HG03558 (cell line): ENCODE results near the gene FUT7.

Source experiments
- ATAC-seq: cut with Tn5 transposase; IDR thresholded peaks from one replicate; pipeline ENCODE4 v1.9.1; 2021; ENCODE audit warnings: moderate number of reproducible peaks; ENCODE audit not compliant: unreplicated experiment; ENCODE audit errors: extremely low read depth

Gene FUT7

DNA sequence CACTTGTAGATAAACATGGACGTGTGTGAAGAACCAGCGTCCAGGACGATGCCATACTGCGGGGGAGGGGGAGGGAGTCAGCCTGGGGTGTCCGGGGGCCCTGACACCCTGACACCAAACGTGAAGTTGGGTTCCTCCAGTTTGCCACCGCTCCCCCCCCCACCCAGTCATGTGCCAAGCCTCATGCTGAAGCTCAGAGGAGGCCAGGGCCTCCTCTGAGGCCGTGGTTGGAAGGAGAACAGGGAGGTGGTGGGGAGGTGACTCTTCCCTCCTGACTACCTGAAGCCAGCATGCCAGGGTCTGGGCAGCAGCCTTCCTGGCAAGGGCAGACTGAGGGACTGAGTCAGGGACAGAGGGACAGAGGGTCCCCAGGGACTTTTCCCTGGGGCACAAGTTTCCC is 20.4 kb upstream of the FUT7 start:
- ATAC-seq, result no peak

DNA sequence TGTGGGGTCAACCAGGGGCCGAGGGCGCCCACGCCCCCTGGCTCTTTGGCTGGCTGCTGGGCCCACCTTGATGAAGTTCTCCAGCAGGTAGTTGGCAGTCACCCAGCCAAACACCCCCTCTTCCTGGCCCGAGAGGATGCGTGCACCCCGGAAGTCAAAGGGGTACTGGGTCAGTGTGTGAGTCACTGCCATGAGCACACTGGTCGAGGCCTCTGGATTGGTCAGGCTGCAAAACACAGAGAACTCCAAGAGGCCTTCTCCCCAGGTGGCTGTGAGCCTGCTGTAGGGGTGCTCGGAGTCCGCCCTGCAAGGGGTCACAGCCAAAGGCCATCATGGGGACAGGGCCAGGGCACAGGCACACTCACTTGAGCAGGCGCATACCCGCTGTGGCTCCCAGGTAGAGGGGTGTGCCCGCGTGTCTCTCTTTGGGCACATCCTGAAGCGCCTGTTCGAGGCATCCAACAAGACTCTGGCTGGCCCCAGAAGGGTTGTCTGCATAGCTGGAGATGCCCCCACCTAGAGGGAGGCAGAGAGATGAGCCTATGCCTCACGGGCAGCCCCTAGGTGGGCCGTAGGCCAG is 19.3 kb upstream of the FUT7 start:
- ATAC-seq, result no peak

DNA sequence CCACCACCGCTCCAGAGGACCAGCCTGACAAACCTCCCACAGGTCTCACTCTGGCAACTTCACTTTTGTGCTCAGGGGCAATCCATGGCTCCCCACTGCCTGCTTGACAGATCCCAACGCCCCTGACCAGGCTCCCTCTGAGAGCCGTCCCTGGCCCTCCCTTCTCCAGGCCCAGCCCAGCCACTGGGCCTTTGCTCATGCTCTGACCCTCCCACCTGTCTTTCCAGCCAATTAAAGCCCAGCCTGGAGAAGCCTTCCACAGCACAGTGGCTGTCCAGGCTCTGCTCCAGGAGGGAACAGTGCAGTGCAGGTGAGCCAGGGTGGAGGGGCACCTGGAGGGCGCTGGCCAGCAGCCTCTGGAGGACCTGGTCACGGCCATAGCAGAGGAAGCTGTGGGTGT is 18.7 kb upstream of the FUT7 start:
- ATAC-seq, result no peak

DNA sequence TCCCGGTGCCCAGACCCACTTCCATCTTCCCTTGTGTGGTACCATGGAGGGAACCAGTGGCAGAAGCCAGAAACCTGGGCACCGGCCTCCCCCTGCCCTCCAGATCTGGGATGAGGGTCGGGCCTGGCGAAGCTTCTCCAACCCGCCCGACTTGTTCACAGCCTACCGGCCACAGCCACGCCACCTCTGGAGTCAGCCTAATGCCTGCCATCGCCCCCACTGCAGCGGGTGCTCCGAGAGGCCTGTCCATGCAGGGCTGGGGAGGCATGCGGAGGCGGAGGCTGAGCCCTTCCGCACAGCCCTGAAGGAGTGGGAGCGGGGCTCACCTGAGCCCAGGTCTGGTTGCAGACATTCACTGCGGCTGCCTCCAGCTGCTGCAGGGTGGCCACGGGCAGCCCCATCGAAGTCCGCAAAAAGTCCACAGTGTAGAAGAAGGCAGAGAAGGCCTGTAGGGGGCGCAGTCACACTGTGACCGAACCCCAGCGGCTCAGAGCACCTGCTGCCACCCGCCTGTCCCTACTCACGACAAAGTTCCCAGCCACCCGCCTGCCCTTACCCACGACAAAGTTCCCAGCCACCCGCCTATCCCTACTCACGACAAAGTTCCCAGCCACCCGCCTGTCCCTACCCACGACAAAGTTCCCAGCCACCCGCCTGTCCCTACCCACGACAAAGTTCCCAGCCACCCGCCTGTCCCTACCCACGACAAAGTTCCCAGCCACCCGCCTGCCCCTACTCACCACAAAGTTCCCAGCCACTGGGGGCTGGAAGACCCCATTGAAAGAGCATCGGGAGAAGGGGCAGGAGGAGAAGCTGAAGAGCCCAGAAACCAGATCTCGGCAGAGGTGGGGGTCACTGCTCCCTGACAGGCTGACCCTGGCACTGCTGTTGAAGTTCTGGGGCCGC is 17.9 kb upstream of the FUT7 start:
- no peak for ATAC-seq

DNA sequence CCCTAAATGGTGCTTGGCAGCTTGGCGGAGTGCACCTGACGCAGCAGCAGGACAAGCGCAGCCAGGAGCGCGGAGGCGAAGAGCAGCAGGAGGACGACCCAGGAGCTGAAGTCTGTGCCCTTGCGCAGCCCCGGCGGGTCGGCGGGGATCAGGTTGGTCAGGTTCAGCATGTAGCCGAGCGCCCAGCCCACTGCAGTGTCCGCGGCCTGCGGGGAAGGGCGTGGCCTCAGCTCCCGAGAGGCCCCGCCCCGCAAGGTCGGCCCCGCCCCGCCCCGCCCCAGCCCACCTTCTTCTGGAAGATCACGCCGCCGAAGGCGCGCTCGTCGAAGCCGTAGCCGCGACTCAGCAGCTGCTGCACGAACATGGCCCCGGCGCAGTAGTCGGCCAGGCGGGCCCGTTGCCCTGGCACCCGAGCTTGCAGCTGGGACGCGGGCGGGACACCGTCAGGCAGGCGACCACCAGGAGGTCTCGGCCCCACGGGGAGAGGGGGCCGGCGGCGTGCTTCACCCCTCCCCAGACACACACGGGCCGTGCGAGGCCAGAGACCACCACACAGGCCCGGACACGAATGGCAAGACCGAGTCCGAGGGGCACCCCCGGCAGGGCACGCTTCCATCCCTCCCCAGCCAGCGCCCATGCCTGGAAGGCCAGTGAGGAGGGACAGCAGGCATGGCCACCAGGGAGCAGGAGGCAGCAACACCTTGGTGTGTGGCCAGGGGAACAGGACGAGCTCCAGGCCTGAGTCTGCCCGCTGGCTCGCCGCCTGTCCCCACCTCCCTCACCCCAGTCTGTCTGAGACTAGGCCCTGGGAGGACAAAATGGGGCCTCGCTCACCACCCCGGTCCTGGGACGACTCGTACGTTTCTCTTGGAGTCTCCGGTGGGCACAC is 17.0 kb upstream of the FUT7 start:
- ATAC-seq, result no peak

DNA sequence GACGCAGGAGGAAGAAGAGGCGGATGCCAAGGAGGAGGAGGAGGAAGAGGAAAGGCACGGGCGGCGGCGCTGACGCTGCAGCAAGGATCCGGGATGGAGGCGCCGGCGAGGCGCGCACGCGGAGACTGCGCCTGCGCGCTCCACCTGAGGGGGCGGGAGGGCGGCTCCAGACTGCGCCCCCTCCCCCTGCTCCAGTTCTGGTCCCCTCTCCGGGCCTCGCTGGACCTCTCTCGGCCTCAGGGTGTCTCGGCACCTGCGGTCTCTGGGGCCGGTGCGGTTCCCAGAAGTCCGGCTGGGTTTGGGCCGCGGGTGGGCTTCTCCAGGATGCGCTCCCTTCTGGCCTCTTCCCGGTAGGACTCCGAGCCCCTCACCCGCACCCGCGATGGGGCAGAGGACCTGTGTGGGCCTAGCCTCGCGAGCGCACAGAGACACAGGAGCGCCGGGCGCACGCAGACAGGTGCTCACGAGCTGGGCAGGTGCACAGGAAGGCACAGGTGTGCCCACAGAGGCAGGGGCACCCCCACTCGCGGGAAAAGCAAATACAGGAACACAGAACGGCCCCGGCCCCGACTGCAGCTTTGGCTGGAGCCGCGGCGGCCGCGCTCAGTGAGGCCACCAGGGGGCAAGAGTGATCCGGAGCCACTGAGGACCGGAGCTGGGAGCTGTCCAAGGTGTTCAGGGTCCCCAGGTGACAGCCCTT is 14.3 kb upstream of the FUT7 start, which contains the start of gene NPDC1:
NPDC1 (minus strand) TSS at position 90 of the 700 bp plus-strand sequence. CDS start 188 bp downstream, outside the sequence.
- no peak for ATAC-seq

DNA sequence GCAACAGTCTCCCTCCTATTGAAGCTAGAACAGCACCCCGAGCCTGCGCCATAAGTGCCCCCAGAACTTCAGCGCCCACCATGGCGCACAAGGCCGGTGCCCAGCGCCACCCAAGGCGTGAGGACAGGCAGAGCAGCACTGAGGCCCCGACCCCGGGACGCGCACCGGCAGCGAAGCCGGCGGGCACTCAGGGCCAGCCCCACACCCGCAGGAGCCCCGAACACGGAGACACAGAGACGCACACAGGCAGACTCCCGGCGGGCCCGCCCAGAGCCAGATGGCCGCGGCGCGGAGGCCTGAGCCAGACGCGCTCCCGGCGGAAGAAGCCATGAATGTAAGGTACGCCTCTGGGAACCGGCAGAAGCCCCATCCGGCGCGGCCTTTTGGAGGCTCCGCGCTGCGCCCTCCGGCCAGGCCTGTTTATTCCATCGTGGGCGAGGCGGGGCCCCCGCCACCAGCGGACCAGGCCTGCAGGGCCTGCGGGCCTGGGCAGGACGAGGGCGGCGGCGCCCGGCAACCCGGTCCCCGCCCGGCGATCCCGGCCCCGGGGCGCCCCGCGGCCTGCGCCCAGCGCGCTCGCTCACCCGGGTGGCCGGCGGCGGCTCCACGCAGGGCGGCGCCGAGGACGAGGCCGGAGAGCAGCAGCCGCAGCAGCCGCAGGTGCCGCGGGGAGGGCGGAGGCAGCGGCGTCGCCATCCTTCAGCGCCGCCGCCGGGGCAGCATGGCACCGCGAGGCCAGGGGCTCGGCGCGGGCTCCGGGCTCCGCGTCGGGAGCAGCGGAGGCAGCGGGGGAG is 13.6 kb upstream of the FUT7 start:
- no peak for ATAC-seq

DNA sequence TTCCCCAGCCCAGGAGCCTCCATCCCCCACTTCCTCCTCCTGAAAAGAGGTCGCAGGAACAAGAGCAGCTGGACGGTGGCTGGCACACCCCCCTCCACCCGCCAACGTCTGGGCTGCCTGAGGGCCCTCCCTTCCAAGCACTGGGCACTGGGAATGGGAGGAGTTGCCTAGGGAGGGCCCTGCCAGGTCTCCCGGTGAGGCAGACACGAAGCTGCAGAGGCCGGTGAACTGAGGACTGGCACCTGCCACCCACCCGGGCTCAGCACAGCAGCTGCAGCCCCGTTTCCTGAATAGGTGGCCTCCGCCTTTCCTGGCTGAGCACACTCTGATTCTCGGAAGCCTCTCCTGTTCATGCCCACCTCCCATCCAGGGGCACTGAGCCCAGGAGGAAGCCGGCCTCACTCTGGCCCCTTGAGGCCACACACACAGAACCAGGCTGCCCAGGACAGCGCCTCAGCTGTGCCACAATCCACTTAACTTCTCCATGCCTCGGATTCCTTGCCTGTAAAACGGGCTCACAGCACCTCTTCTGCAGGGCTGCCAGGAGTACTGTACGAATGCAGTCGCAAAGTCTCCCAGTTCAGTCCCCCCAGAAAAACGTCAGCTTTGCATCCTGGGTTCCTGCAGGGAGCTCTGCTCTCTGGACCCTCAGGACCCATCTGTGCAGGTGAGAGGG is 12.8 kb upstream of the FUT7 start:
- ATAC-seq, result no peak

DNA sequence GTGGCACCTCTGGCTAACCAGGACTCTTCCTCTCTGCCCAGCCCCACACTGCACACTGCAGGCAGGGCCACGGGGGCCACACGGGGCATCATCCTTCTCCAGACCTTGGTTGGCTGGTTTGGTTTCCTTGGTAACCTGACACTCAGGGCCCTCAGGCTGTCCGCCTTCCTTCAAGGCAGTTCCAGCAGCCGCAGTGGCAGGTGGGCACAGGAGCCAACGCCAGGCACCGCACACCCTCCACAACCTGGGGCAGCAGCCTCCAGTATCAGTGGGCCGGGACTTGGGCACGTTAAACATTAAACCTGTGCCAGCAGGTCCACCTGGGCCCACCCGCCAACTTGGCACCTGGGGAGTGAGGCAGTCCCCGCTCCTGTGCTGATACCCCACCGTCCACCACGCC is 12.1 kb upstream of the FUT7 start:
- ATAC-seq, result no peak

DNA sequence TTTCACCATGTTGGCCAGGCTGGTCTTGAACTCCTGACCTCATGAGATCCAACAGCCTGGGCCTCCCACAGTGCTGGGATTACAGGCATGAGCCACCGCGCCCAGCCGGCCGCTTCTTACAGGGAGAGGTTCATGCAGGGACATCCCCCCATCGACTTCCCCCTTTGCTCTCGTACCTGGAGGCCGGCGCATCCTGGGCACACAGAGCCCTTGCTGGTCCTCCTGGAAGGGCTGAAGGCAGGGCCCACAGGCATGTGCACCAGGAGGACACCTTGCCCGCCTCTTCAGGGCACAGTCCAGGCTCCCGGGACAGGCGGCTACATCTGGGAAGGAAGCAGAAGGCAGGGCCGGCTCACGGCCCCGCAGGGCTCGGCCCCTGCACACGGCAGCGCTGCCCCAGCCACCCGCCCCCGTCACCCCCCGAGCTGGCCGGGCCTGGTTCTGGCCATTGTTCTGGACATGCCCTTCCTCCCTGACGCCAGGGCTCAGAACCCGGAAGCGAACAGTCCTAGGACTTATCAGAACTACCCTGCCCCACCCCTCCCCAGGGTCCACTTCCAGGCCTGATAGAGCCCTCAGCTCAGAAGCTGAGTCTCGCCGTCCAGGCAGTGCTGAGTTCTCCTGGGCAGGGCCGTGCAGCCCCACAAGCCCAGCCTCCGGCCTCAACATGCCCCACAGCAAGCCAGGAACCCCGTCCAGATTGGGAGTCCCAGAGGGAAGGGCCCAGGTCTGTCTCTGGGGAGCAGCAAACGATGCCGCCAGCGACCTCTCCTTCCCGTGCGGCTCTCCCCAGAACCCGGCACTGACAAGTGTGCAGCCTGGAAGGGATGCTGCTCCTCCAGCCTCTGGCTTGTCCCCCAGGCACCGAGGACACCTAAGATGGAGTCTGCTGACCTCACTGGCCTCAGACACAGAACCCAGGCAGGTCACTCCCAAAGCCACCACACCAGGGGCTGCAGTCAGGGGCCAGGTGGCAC is 11.2 kb upstream of the FUT7 start:
- no peak for ATAC-seq

DNA sequence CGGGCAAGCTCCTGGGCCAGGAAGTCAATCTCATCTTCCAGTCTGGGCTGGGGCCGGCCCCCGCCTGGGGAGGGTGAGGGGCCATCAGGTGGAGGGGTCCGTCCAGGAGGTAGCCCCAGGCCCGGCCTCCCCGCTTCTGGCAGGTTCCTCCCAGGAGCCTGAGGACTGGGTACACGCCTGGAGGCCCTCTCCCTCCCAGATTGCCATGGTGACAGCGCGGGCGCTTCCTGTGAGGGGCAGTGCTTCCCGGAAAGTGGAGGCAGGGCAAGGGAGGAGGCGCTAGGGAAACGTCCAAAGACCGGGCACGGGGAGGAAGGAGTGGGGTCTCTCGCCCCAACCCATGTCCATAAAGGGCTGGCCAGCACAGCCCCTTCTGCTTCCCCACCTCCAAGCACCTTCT is 9.2 kb upstream of the FUT7 start:
- ATAC-seq, result no peak

DNA sequence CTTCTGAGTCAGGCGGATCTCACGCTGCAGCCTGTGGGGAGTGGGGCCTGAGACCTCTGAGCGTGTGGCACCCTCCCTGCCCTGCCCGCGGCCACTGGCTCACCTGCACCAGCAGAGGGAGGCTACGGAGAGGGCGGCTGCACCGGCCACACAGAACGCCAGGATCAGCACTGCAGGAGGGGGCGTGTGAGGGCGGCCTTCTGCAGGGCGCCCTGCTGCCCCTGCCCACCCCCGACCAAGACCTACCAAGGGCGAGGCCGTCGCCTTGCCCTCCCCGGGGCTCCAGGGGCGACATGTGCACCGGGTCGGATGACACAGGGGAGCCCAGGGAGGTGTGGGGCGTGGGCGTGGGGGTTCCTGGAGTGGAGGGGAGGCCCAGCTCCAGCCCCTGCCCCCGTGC is 8.7 kb upstream of the FUT7 start:
- ATAC-seq, result no peak

DNA sequence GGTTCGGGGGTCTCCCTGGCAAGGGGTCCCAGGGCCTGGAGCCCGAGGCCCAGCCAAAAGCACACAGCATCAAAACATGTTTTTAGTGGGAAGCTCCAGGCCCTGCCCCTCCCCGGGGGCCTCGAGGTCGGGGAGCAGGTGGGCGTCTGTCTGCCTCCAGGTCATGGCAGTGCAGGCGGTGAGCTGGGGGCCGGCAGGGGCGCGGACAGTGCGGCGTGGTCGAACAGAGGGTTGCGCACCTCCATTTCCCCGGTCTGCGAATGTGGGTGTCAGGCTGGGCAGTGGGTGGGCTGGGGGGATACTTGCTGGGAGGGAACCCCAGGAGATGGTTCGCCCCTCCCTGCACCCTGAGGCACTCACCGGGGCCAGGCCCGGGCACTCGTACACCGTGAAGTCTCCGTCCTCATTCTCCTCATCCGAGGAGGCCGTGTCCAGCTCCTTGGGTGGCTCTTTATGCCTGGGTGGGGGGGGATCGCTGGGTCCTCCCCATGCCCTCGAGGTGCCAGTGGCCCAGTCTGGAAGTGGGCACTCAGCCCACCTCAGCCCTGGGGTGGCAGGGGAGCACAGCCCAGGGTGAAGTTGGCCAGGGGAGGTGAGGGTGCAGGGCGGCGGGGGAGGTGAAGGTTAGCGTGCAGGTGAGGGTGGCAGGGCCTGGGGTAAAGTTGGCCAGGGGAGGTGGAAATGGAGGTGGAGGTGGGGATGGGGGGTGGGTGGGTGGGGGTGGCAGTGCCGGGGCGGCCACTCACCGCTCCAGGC is 7.9 kb upstream of the FUT7 start:
- no peak for ATAC-seq

DNA sequence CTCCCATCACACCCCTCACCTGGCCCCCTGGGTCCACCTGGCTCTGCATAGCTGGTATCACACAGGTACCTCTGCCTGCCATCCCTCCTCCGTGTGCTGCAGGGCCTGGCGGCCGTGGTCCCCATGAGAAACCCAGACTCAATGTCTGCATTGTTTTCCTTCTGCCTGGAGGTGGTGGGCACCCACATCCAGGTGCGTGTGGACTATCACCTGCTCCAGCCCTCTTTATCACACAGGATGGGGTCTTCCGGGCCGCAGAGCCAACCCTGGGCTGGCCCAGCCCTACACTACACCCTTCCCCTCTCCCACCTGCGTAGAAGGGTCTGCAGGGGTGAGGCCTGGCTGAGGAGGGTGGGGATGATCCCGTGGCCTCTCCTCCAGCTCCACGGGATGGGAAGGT is 7.0 kb upstream of the FUT7 start:
- ATAC-seq, result no peak

DNA sequence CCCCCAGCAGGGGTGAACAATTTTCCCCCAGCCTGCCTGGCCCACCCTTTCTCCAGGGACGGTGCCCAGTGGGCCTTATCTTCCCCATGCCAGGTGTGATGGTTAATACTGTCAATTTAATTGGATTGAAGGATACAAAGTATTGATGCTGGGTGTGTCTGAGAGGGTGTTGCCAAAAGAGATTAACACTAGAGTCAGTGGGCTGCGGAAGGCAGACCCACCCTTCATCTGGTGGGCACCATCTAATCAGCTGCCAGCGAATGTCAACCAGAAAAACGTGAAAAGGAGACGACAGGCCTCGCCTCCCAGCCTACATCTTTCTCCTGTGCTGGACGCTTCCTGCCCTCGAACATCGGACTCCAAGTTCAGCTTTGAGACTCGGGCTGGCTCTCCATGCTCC is 5.6 kb upstream of the FUT7 start:
- no peak for ATAC-seq

DNA sequence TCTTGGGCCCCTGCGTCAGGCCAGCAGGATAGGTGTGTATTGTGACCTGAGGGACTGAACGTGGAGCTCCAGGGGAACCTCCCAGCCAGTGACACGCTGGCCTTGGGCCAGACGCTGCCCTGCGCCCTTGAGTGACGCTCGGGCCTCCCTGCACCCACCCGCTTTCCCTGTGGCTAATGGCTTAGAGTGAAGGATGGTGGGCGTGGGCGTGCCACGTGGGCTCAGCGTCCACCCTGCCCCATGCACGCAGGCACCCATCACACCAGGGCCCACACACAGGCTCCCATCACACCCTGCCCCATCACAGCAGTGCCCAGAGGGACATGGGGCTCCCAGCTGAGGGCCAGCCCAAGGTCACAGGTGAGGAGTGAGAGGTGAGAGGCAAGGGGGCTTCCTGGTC is 5.1 kb upstream of the FUT7 start:
- ATAC-seq, result no peak

DNA sequence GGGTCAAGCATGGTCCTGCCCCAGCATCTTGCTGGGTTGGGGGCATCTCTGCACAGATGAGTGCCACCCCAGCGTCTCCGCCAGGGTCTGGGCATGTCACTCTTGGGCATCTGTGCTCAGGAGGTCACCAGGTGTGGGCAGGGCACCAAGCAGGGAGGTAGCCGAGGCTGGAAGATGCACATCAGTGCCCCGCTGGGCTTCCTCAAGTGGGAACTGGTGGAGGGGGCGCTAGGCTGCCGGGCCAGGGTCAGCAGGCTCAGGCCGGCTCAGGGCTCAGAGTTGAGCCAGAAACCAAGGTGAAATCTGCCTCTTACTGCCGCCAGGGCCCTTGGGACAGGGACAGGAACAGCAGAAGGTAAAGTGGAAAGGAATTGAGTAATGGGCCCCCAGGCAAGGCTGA is 4.0 kb upstream of the FUT7 start:
- no peak for ATAC-seq
